Measurements from ENCODE around the gene SYNGR2.
"Not testable (repeated sequence)": the region's sequence is repeated elsewhere in the genome, so short reads cannot be mapped to it uniquely, and the experiment has no call there.

Gene SYNGR2

GRCh38 chr17:78130090-78130436 lies 38.3 kb upstream of the SYNGR2 start:
- DNase-seq (ENCODE audit: low read depth), result no peak

- no peak for DNase-seq (ENCODE audit: low read depth)
These were observed 37.8 kb upstream of the SYNGR2 start, which contains the start of gene TMC8 for GRCh38 chr17:78130437-78131101. Gene TMC8, plus strand, starts transcription at chr17:78130771. Its CDS starts 818 bp downstream, at chr17:78131589.

- DNase-seq (ENCODE audit: low read depth), result peak; percentile 55
These were observed 37.0 kb upstream of the SYNGR2 start for GRCh38 chr17:78131172-78132083.

GRCh38 chr17:78132084-78132676 lies 36.2 kb upstream of the SYNGR2 start:
- DNase-seq (ENCODE audit: low read depth), result peak; percentile 68

- DNase-seq (ENCODE audit: low read depth), result no peak
These were observed 35.6 kb upstream of the SYNGR2 start for GRCh38 chr17:78132767-78133178.

- DNase-seq (ENCODE audit: low read depth), result no peak
These were observed 35.0 kb upstream of the SYNGR2 start for GRCh38 chr17:78133179-78133951.

GRCh38 chr17:78133971-78134898 lies 34.1 kb upstream of the SYNGR2 start:
- DNase-seq (ENCODE audit: low read depth), result no peak

GRCh38 chr17:78134899-78135385 lies 33.4 kb upstream of the SYNGR2 start:
- DNase-seq (ENCODE audit: low read depth), result no peak

GRCh38 chr17:78135858-78136500 lies 32.4 kb upstream of the SYNGR2 start:
- no peak for DNase-seq (ENCODE audit: low read depth)

- no peak for DNase-seq (ENCODE audit: low read depth)
These were observed 30.8 kb upstream of the SYNGR2 start for GRCh38 chr17:78137392-78138203.

- no peak for DNase-seq (ENCODE audit: low read depth)
These were observed 29.9 kb upstream of the SYNGR2 start for GRCh38 chr17:78138204-78139060.

- not testable (repeated sequence) for DNase-seq (ENCODE audit: low read depth)
These were observed 28.6 kb upstream of the SYNGR2 start for GRCh38 chr17:78139861-78140168.

GRCh38 chr17:78140169-78141051 lies 28.0 kb upstream of the SYNGR2 start:
- peak; percentile 89 for DNase-seq (ENCODE audit: low read depth)

- no peak for DNase-seq (ENCODE audit: low read depth)
These were observed 26.8 kb upstream of the SYNGR2 start for GRCh38 chr17:78141437-78142118.

GRCh38 chr17:78142119-78142861 lies 26.1 kb upstream of the SYNGR2 start:
- no peak for DNase-seq (ENCODE audit: low read depth)

Measured in stimulated activated CD8-positive, alpha-beta memory T cell treated with anti-CD3 and anti-CD28 coated beads, Interleukin-4, amount 100 ng/mL, for 24 hours (primary cell).